Activated CD4-positive, alpha-beta T cell treated with anti-CD3 and anti-CD28 coated beads, Interleukin-2, amount 50 U/mL, for 16 hours (primary cell): ENCODE measurements around the gene INTS4.
"Not testable (repeated sequence)": the region's sequence is repeated elsewhere in the genome, so short reads cannot be mapped to it uniquely, and the experiment has no call there.

Source experiments
- DNase-seq: peaks from one replicate; pipeline ENCODE4 v3.0.0-alpha.2; 2020

The INTS4 gene

DNA sequence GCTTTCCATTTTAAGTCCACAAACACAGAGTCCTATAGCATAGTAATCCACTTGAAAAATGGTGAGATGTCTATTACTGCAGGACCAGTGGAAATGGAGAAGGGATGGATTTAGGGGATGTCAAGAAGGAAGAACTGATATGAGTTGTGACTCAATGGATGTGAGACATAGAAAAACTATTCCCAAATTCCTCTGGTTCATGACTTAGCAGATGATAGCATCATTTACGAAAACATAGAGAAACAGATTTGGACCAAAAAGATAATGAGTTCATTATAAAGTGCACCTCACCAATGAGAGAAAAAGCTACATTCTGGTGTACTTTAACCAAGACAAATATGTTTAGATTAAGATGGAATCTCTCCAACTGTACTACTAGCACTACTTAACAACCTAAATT lies 51.2 kb downstream of the INTS4 start:
- not testable (repeated sequence) for DNase-seq

DNA sequence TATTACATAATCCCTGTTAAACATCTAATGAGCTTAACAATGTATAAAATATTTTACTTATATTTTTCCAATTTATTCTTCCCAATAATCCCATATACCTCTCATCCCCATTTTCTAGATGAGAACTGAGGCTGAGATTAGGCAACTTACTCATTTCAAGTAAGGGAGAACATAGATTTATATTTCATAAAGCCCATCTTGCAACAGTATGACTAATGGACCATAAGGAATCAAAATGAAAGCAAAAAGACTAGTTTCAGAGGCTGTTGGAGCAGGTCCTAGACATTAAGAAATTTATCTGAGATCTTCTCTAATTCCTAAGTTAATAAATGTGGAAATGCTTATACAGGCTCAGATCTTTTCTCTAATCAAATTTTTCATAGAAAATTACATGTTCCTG lies 52.0 kb downstream of the INTS4 start:
- not testable (repeated sequence) for DNase-seq

GRCh38 chr11:77933596-77933995 lies 60.9 kb downstream of the INTS4 start:
- not testable (repeated sequence) for DNase-seq

- peak; percentile 8 for DNase-seq
These were observed 63.9 kb downstream of the INTS4 start for GRCh38 chr11:77930334-77931208.

DNA sequence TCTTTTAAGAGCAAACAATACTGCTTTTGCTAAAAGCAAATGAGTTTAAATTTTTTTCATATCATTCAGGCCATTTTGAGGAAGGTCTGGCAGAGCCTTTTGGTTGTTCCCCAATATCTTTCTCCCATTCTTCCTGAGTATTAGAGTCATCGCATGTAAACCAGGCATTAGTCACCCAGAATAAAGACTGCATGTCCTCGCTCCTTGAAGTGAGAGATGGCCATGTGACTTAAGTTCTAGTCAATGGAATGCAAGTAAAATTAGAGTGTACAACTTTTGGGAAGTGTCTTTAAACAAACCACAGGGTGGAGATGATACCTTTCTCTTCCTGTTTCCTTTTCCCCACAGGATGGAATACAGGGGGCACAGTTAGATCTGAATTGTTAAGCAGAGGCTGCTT lies 76.8 kb downstream of the INTS4 start:
- not testable (repeated sequence) for DNase-seq

DNA sequence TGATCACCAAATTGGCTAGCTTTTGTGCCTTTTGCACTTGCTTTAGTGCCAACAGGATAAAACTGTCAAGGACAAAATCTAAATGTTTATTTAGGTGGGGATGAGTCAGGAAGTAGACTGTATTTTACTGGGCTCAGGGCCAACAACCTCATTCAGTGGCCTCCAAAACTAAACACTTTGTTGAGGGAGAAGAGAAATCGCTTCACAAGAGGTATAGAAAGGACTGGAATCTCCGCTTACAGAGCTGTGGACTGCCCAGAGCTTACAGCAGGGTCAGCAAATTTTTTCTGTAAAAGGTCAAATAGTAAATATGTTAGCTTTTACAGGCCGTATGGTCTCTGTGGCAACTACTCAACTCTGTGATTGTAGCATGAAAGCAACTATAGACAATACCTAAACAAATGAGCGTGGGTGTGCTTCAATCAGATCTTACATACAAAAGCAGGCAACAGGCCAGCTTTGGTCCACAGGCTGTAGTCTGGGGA lies 80.1 kb downstream of the INTS4 start:
- not testable (repeated sequence) for DNase-seq

GRCh38 chr11:77913608-77914306 lies 80.7 kb downstream of the INTS4 start:
- DNase-seq = not testable (repeated sequence)

DNA sequence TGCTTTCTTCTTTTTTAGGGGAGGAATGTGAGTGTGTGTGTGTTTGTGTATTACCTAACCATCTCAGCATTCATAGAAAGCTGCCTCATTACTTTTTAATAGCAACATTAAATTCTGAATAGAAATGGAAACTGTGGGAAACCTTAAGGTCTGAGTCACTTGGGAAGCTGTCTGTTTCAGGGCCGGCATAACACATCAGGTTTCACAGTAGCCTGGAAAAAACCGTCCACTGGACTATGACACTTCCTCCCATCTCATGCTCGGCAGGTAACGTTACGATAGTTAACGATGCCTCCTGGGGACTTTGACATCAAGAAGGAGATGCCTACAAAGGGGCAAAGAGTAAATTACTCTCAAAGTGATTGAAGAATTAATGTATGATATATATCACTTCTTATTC lies 83.6 kb downstream of the INTS4 start:
- DNase-seq = not testable (repeated sequence)

GRCh38 chr11:77909277-77909676 lies 85.2 kb downstream of the INTS4 start:
- DNase-seq = no peak

GRCh38 chr11:77908835-77909234 lies 85.6 kb downstream of the INTS4 start:
- DNase-seq = no peak

- DNase-seq = not testable (repeated sequence)
These were observed 99.5 kb downstream of the INTS4 start for GRCh38 chr11:77894949-77895348.

DNA sequence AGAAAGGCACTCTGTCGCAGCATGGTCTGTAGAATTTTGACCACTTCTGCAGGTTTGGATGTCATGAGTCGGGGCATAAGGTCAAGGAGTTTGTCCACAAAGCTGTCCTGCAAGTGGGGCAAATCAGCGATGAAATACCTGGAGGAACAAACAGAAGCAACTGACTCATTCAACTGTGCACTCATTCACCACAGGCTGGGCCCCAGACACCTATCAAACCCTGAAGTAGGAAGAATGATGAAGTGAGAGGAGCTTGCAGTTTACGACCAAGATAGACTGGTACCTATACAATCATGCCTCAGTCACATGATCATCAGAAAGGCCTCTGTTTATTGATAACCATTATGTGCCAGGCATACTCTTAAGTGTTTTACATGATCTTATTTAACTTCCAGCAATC lies 102.8 kb downstream of the INTS4 start:
- not testable (repeated sequence) for DNase-seq

GRCh38 chr11:77891256-77891655 lies 103.2 kb downstream of the INTS4 start:
- DNase-seq = not testable (repeated sequence)

DNA sequence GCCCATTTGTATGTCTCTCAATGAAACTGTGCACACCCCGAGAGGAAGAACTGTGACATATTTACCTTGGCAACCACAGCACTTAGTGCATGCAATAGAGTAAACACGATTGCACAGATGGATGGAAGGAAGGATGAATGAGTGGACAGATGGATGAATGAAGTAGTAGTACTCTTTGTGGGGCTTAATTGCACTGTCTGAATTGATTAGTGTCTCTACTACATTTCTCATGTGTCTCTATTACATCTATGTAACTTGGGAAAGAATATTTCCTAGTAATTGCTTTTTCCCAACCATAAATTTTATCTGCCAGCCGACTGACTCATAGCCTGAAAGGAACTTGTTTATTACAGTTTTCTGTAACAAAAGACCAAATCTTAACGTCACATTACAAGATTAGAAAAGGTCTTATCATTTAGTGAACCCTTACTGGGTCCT lies 103.8 kb downstream of the INTS4 start:
- not testable (repeated sequence) for DNase-seq

GRCh38 chr11:77890100-77890614 lies 104.3 kb downstream of the INTS4 start:
- not testable (repeated sequence) for DNase-seq

DNA sequence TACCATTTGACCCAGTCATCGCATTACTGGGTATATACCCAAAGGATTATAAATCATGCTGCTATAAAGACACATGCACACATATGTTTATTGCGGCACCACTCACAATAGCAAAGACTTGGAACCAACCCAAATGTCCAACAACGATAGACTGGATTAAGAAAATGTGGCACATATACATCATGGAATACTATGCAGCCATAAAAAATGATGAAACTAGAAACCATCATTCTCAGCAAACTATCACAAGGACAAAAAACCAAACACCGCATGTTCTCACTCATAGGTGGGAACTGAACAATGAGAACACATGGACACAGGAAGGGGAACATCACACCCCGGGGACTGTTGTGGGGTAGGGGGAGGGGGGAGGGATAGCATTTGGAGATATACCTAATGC lies 105.4 kb downstream of the INTS4 start:
- not testable (repeated sequence) for DNase-seq

- no peak for DNase-seq
These were observed 108.1 kb downstream of the INTS4 start for GRCh38 chr11:77886401-77886800.

GRCh38 chr11:77884829-77885190 lies 109.7 kb downstream of the INTS4 start:
- no peak for DNase-seq

DNA sequence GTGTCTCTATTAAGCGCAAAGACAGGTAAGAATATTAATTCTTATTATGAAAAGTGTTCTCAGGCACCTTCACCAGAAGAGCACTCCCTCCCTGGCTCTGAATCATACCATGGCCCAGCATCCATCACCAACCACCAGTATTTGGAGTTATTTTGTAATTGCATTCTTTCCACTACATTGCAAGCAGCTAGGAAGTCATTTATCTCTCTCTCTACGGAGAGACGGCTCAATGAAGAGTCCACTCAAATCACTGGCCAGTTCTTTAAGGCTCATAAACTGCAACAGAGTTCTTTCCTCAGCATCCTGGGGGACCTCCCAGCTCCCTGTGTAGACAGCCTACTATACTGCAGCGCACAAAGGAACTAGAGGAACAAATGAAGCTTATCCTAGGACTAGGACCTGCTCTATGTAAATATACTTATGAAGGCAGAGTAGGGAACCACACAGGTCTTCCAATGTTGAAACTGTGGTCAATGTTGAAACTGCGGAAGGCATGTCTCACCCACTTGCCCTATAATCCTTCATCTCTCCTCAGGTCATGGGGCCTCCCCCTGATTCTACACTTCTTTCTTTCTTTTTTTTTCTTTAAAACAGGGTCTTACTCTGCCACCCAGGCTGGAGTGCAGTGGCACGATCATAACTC lies 110.2 kb downstream of the INTS4 start:
- no peak for DNase-seq

DNA sequence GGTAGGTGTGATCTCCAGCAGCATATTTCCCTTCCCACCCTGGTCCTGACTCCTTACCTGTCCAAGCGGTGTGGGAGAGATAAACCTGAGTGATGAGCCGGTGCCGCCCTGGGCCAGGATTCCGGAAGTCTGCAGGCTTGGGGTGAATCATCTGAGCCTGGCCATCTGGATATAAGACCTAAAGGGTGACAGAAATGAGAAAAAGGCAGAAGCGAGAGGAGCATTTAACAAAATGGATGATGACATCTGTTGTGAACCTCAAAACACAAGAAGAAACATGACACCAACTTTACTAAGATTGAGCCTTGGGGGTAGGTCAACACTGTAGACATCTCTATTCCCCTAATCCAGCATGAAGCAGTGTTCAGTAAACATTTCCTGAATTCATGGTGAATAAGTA lies 110.7 kb downstream of the INTS4 start:
- DNase-seq = no peak

- no peak for DNase-seq
These were observed 112.1 kb downstream of the INTS4 start for GRCh38 chr11:77882396-77882795.

DNA sequence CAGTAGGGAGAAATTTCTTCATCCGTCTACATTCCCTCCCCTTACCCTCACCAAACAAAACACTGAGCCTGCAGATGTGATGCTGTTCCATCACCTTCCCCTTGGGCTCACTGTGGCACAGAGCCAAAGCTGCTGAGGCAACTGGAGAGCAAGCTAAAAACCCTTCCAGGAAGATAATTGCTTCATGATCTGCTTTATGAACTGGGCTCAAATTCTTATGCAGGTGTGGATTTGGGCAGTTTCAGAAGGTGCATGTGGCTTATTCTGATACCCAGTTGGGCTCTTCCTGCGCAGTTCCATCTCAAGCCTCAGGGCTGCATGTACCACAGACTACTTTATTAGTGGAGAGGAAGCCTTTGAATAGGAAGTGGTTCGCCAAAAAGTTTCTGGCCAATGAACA lies 115.2 kb downstream of the INTS4 start:
- DNase-seq = no peak

DNA sequence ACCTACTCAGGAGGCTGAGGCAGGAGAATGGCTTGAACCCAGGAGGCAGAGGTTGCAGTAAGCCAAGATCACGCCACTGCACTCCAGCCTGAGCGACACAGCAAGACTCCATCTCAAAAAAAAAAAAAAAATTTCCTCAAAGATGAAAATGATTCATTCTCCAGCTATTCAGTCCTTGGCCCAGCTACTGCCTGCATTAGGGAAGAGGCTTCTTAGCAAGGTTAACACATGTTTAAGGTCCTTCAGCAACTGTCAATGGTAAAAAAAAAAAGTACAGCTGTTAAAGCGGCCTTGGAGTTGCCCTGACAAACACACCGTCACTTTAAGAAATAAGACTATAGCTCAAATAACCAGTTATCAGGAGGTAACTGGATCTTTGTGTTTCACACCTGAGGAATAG lies 116.2 kb downstream of the INTS4 start:
- not testable (repeated sequence) for DNase-seq
